Left renal cortex interstitium (tissue), 4 donors: ENCODE data around the gene MAPKAPK2. TPM values are rescaled to one million over a fixed set of nuclear protein-coding genes. Genes with fewer than 3 reads are reported as not detected.

Source experiments
- DNase-seq, 4 donors: peaks; one replicate each; pipeline ENCODE4 v3.0.0-alpha.2; 2013; ENCODE audit warnings: low read depth in 4 of 4, low spot score in 2 of 4, missing footprints in 1 of 4
- polyA plus RNA-seq, 4 donors: library from polyadenylated mRNA; unstranded; fragments of 120-200 nt; gene quantifications; one replicate each; pipeline ENCODE4 v1.2.1, GENCODE V29; 2013; ENCODE audit not compliant: insufficient read length in 4 of 4

MAPKAPK2 gene
- polyA plus RNA-seq, 4 donors = 72.2 to 80.4 (median 76.6) TPM

DNA sequence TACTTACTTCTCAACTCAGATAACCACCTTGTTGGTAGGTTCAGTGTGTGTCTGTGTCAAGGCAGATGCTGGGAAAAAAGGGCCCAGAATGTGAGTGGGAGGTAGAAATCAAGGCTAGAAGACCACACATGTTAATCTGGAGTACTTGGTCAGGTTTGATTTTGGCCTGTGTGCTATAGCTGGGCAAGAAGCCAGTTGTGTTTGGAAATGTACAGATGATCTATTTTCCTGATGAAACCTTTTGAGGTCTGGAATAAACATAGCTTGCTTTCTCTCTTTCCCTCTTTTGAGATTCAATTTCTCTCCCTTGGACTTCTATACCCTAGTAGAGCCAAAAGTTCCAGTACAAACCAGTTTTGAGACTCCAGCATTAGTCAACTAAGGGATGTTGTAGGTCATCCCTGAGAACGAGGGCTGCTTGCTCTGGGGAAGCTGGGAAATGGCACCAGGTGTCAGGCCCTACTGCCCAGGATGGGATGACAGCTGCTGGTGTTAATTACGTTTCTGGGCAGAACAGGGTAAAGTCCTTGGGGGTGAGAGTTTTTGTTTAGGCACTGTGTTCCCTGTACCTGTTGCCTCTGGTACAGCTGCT is 15.8 kb downstream of the MAPKAPK2 start:
- no peak for DNase-seq

DNA sequence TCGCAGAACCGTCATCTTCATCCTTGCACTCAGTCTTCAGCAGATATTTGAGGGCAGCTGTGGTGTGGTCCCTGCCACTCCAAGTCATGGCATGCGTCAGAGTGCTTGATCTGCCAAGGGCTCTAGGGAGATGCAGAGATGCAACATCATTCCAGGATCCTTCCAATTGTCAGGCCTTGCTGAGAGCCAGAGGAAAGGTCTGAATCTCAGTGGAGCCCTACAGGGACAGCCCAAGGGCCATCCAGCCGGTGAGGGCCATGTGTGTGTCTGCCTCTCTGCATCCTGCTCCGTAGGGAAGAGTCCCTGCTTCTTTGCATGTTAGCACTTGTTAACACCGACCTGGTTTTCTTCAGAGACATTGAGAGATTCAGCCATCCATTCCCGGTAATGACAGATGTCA is 17.6 kb downstream of the MAPKAPK2 start:
- DNase-seq = no peak

DNA sequence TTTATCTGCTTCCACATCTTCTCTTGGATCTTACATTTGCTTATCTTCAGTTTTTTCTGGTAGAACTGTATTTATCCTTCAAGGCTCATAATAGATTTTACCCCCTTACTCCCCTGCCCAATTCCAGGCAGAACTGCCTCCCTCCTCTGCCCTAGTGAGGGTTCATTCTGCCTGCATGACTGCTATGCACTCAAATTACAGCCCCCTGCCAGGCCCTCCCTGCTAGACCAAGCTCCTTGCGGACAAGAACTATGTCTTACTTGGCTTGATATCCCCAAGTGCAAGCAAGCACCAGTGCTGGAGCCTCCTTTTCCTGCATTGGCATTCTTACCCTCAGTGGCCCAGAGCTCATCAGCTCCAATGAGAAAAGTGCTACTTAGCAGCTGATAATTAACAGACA is 18.1 kb downstream of the MAPKAPK2 start:
- no peak for DNase-seq

DNA sequence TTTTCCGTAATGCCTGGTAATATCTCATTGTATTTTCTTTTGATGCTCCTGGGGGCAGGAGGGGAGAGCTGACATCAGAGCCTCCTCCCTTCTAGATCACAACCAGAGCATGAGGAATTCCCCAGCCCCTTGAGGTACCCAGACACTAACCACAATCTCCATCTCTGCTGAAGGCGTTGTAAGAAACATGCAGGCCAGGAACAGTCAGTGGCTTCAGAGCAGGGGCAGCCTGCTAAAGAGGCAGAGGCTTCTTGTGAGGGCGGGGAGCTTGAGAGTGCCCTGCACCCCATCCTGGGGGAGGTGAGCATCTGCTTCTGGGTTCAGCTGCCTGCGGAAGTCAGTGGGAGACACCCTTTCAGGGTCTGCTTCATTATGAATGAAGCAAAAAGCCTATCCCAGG is 19.0 kb downstream of the MAPKAPK2 start:
- no peak for DNase-seq

DNA sequence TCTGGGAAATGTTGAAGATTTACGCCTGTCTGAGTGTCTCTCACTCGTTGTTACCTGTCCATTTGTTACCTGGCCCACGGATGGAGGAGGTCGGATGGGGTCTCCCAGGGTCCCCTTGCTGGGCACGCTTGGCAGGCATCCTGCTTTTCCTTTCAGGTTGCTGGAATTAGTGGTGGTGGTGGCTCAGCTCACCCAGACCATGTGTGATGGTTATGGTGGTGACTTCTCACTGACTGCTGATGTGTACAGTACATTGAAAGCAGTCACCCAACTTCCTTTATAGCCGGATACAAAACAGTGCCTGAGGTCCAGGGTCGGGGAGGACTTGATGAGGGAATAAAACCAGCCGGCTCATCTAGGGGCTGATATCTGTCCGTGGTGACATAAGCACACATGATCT is 19.5 kb downstream of the MAPKAPK2 start:
- DNase-seq = no peak

DNA sequence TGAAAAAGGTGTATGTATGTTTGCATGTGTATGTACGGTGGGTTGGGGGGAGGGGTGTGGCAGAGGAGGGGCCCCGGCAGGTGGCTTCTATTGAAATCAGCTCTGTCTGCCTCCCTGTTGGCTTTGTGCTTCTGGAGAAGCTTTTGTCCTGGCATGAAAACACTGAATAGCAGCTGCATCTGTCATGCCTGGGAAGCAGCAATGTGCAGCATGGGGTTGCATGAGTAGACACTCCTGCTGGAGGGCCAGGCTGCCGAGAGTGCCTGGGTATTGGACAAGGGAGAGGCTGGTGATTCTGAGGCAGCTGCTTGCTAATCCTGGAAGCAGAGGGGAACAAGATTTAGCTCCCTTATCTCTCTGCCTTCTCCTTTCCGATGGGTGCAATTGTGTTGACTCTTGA is 20.5 kb downstream of the MAPKAPK2 start:
- no peak for DNase-seq

DNA sequence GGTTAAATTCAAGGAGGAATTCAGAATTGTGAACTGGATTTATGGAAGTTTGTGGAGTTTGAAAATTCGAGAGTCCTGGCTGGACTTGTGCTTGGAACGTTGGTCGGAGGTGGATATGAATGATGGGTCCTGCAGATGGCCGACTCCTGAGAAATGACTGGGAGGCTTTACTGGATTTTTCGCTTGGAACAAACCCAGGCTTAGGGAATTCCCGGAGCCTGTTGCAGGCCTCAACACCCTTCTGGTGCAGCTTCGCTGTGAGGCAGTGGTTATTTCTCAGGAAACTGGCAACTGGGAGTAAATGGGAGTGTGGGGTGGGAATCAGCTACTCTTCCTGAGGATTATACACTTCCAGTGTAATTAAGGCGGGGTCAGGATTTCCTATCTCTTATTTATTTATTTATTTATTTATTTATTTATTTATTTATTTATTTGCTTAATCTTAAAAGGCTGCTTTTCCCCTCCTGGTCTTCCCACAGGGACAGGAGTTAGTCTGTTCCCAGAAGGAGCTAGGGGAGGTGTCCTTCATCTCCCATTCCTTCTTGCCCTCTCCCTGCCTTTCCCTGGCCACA is 21.1 kb downstream of the MAPKAPK2 start:
- no peak for DNase-seq

DNA sequence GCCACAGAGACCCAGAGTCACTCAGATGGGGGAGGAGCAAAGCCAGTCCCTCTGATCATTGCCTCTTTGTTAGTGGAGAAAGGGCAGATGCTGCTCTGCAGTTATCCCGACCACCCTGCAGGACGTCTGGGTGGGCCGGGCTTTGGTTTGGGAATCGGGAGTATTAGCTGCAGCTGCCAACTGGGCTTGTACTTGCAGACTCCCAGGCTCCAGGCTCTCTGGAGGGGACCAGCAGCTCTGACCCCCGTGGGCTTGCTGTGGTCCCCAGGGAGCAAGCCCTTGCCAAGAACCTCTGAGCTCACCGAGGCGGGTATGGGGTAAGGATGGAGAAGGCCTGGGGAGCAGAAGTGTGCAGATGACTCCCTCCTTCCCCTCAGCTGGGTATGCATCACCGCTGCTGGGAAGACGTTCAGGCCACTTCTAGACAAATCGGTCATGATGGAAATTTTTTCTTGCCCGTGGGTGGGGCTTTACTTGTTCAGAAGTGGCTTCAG is 21.6 kb downstream of the MAPKAPK2 start:
- no peak for DNase-seq

DNA sequence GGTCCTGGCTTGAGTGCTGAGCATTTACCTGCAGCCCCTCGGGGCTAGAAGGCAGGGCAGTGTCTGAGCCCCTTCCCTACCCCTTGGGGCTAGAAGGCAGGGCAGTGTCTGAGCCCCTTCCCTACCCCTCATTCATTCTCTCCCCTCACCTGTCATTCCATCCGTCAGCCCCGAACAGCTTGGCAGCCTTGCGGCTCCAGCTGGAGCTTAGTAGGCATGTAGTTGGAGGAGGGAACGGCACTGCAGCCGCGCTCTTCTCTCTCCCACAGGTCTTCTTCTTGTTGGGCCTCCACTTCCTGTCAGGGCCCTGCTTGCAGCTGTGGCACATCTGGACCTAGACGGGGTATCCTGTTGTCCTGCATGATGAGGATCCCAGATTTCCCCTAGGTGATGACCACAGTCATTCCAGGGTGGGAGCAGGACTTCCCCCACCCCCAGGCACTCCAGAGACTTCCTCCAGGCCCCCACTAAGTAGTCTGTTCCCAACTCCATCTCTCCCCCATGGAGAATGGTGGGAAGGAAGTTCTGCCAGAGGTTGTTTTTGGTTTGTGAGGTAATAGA is 22.2 kb downstream of the MAPKAPK2 start:
- no peak for DNase-seq

DNA sequence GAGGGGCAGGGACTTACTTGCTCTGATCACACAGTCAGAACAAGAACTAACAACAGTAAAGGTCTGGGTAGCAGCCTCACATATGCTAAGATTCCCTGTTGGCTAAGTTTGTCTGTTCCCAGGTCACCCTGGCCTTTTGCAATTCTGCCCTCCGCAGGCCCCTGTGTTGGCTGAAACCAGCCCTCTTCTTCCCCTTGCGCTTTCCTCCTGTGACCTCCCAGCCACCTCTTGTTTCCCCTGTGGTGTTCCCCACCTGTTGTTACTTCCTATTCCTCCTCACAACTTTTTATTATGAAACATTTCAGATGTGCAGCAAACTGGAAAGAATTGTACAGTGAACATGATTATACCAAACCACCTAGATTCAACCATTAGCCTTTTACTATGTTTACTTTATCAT is 23.4 kb downstream of the MAPKAPK2 start:
- DNase-seq = no peak

DNA sequence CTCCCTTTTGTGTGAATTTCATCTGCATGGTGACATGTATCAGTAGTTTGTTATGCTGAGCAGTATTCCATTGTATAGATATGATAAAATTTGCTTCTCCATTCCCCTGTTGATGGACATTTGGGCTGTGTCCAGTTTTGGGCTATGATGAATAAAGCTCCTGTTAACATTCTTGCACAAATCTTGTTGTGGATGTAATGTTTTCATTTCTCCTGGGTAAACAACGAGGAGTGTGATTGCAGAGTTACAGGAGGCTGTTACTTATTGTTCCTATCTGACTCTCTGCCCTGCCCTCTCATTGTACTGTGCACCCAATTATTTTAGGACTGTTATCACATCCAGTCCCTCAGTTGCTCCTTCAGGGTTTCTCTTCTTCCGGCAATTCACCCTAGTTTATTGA is 24.2 kb downstream of the MAPKAPK2 start:
- DNase-seq = no peak

DNA sequence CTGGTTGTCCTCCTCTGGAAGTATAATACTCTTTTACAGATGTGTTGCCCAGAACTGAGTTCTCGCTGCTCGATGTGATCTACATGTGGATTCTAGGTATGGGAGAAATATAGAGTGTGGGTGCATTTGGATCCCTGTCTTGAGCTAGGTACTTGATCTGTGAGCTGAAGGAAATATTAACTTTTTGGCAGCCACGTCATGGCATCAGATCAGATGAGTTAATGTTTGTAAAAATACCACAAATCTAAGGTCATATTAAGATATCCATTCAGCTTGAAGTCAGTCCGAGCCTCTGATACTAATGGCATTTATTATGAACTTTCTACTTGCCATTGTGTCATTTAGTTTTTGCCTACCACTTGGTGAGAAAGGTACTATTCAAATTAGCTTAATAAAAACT is 24.6 kb downstream of the MAPKAPK2 start:
- DNase-seq = no peak

DNA sequence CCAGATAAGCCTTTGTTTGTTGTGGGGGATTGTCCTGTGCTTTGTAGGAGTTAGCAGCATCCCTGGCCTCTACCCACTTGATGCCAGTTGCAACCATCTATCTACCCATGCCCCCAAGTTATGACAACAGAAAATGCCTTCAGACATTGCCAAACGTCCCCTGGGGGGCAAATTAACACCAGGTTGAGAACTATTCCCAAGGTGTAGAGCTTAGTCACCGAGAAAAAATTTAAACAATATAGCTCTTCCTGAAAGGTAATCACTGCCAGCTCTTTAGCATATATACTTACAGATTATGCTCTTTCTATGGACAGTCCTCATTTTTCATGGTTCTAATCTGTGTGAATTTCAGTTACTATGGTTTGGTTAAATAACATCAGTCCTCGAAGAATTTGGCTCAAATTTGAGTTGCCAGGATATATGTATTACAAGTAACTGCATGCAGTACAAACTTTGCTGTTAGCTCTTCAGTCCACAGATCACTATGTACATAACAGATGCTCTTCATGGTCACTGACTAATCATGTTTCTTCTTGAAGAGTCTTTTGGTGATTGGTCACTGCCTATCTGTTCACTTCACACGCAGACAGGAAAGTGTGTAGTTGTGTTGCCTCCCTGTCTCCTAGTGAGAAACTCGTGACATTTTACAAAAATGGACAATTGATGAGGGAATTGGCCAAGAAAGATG is 25.2 kb downstream of the MAPKAPK2 start:
- DNase-seq = no peak

DNA sequence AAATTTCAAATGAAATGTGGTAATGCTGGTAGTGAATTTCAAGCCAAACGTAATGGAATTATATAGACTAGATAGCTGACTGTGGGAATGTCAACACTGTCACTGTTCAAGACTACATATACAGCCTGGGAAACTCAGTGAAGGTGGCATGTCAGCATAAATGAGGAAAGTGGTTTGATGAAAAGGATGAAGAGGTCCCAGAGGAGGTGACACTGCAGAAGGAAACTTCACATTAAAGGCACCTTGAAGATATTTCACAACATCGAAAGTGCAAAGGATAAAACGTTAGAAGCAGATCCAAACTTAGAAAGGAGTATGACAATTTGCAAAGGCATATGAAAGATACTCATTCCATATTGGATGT is 25.7 kb downstream of the MAPKAPK2 start:
- DNase-seq = no peak

DNA sequence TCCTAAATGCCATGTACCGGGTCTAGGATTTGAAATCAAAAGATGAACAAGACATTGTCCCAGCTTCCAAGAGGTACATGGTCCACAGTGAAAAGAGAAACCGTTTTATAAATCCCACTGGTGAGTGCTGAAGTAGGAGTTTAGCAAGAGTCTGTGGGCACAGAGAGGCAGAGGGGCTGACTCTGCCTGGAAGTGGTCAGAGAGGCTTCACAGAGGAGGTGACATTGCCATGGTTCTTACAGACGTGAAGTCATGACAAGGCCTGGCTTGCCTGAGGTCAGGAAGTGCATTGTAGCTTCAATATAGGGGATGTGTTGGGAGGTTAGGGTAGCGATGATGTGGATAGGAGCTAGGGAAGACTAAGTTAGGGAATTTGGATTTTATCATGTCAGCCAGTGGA is 28.4 kb downstream of the MAPKAPK2 start:
- DNase-seq = no peak

DNA sequence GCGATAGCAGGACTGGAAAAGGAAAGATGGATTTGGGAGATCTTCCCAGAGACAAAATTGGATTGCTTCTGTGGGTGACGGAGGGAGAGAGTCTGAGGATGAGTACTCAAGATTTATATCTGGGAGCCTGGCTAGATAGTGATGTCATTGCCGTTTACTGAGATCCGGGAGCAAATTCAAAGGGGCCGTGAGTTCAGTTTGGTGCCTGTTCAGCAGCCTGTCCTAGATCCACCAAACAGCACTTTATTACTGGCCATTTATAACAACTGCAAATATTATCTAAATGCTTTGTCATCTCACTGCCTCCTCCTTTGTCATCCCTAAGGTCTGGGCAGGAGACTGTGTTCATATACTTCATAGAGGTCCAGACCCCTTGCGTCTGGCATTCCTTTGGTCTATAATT is 29.2 kb downstream of the MAPKAPK2 start:
- DNase-seq = no peak

DNA sequence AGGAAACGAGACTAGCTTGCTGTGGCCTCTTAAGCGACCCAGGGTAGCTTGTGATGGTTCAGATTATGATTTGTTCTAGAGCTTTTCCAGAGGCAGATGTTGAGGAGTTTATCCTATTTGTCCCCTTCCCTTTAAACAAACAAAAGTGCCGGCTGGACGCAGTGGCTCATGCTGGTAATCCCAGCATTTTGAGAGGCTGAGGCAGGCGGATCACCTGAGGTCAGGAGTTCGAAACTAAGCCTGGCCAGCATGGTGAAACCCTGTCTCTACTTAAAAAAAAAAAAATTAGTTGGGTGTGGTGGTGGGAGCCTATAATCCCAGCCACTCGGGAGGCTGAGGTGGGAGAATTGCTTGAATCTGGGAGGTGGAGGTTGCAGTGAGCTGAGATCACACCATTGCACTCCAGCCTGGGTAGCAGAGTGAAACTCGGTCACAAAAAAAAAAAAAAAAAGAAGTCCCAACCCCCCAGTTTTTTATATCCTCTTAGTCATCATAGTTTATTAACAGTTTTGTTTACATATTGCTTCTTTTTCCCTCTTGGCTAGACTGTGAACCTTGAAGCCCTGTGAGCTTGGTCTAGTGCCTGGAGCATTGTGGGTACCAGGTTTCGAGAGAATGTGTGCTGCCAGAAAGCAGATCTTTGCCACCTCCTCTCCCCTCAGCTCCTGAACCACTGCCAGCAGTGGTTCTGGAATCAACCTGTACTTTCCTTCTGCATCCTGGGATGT is 29.8 kb downstream of the MAPKAPK2 start:
- no peak for DNase-seq

DNA sequence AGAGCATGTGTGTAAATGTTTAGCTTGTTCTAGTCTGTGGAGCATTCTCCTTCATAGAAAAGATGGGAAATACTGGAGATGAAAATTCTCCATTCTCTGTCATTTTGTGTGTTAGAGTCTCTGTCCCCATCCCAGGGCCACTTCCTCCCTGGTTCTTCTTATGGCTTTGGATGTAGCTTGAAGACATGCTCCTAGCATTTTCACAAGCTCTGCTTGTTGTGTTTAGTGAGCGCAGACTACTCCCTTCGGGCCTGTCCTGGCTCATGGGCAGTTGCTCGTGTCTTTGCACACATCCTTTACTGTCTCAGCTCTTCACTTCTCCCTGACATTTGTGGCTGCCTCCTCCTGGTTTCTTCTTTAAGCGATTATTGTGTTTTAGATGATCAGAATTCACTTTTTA is 30.4 kb downstream of the MAPKAPK2 start:
- no peak for DNase-seq

DNA sequence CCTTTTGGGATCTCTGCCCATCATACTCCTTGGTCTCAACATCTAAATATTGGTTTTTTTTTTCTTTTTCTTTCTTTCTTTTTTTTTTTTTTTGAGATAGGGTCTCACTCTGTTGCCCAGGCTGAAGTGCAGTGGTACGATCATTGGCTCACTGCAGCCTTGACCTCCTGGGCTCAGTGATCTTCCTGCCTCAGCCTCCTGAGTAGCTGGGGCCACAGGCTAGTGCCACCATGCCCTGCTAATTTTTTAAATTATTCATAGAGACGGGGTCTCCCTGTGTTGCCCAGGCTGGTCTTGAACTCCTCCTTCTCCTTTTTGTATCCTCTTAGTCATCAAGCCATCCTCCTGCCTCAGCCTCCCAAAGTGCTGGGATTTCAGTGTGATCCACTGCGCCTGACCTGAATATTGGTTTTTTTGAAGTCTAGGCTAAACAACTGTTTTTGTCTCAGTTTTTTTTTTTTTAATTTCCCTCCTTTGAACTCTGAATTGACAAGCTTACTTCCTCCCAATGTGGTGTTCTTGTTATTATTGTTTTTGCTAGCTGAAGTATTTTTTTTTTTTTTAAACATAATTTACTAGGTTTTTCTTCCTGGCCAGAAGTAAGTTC is 30.9 kb downstream of the MAPKAPK2 start:
- DNase-seq = no peak

DNA sequence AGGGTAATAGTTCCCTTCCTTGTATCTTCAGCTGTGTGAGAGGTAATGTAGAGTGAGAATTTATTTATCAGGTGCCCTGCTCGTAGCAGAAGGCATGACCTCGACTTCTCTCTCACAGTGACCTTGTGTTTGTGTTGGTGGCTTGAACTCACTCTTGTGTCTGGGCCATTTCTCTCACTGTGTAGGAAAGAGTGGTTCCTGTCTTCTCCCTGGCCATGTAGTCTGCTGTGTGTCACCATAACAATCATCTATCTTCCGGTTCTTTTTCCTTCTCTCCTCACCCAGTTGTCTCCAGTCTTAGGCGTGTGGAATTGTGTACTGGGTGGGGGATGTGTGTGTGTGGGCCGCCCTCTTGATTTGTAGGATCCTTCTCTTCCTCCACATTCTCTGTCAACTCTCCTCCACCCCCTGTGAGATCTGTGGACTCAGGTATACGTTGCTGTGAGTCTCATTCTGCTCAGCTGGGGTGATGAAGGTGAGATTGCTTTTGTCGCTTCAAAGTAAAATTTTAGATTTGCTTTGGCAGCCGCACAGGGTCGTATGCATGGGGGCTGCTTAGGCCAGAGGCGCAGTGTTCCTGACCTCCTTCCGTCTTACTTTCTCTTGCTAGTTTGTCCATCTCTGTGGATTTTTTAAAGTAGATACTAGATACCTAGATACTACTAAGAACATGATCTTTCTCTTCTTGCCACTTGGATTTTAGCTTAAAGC is 31.6 kb downstream of the MAPKAPK2 start:
- DNase-seq = no peak
